IPS DF 6.9 (cell line): ENCODE data around the gene BRD3OS.

ENCODE experiments used
- DNase-seq: peaks from one replicate; pipeline ENCODE4 v3.0.0-alpha.2; 2013; ENCODE audit warnings: low read depth, low spot score
- H3K27ac ChIP-seq: one replicate; pipeline ENCODE4 v1.5.1; 2013; ENCODE audit warnings: low read length, control low read depth
- H3K27me3 ChIP-seq: 2 replicates; pipeline ENCODE4 v1.6.1; 2013; ENCODE audit warnings: mild to moderate bottlenecking, low read length; ENCODE audit not compliant: control insufficient read depth, insufficient read depth
- H3K36me3 ChIP-seq: 2 replicates; pipeline ENCODE4 v1.6.1; 2013; ENCODE audit warnings: low read length; ENCODE audit not compliant: control insufficient read depth, insufficient read depth
- H3K4me1 ChIP-seq: 2 replicates; pipeline ENCODE4 v1.6.1; 2013; ENCODE audit warnings: low read length; ENCODE audit not compliant: control insufficient read depth, insufficient read depth
- H3K4me3 ChIP-seq: 2 replicates; pipeline ENCODE4 v1.5.1; 2013; ENCODE audit warnings: mild to moderate bottlenecking, low read length
- H3K9me3 ChIP-seq: 2 replicates; pipeline ENCODE4 v1.6.1; 2013; ENCODE audit warnings: low read length, inconsistent platforms; ENCODE audit not compliant: control insufficient read depth, insufficient read depth
- WGBS: extraction: QIAGEN DNeasy Blood & Tissue Kit; methylation state at CpG from one replicate; pipeline ENCODE4 v1.1.7; 2013; ENCODE audit warnings: mixed read lengths, missing lambda C conversion rate; ENCODE audit not compliant: insufficient read length, insufficient coverage; 5-methylcytosine and 5-hydroxymethylcytosine counted together

Gene BRD3OS

GRCh38 chr9:134059661-134060395 lies 34.5 kb downstream of the BRD3OS start:
- H3K4me1 ChIP-seq = no peaks in the 10 kb centered on the region; the same call in 1 of the 2 replicates
- H3K36me3 ChIP-seq = no peaks in the 10 kb centered on the region
- H3K27me3 ChIP-seq = no peaks in the 10 kb centered on the region
- no peaks in the 10 kb centered on the region for H3K9me3 ChIP-seq
- no CpG with 5 or more reads among the region's 17 CpGs for WGBS
- no peak for DNase-seq
- H3K27ac ChIP-seq = no peak overlapping the region
- H3K4me3 ChIP-seq = no peak overlapping the region

- peaks cover 1% of the 10 kb centered on the region; the same call in 1 of the 2 replicates for H3K4me1 ChIP-seq
- no CpG with 5 or more reads among the region's 4 CpGs for WGBS
Measured at GRCh38 chr9:134060546-134060945, 35.3 kb downstream of the BRD3OS start.

GRCh38 chr9:134061019-134061687 lies 35.9 kb downstream of the BRD3OS start:
- WGBS = no CpG with 5 or more reads among the region's 4 CpGs
- Histone ChIP-seq H3K4me1 (peaks cover 3% of the 10 kb centered on the region; the same call in 1 of the 2 replicates), H3K27ac (no peak overlapping the region)

More at GRCh38 chr9:134060546-134060945, 35.3 kb downstream of the BRD3OS start:
- Histone ChIP-seq H3K27ac (no peak overlapping the region), H3K27me3 (no peaks in the 10 kb centered on the region), H3K36me3 (no peaks in the 10 kb centered on the region), H3K9me3 (no peaks in the 10 kb centered on the region), H3K4me3 (no peak overlapping the region)
- no peak for DNase-seq

GRCh38 chr9:134061688-134062371 lies 36.5 kb downstream of the BRD3OS start:
- Histone ChIP-seq H3K4me3 (no peak overlapping the region), H3K27me3 (no peaks in the 10 kb centered on the region), H3K9me3 (no peaks in the 10 kb centered on the region), H3K4me1 (peaks cover 3% of the 10 kb centered on the region; the same call in 1 of the 2 replicates), H3K36me3 (no peaks in the 10 kb centered on the region), H3K27ac (no peak overlapping the region)
- no peak for DNase-seq
- WGBS = no CpG with 5 or more reads among the region's 22 CpGs

More at GRCh38 chr9:134061019-134061687, 35.9 kb downstream of the BRD3OS start:
- Histone ChIP-seq H3K9me3 (no peaks in the 10 kb centered on the region), H3K36me3 (no peaks in the 10 kb centered on the region), H3K4me3 (no peak overlapping the region), H3K27me3 (no peaks in the 10 kb centered on the region)
- no peak for DNase-seq

- H3K36me3 ChIP-seq = no peaks in the 10 kb centered on the region
- peaks cover 3% of the 10 kb centered on the region; the same call in 1 of the 2 replicates for H3K4me1 ChIP-seq
- DNase-seq = no peak
- H3K9me3 ChIP-seq = no peaks in the 10 kb centered on the region
- no peaks in the 10 kb centered on the region for H3K27me3 ChIP-seq
- no peak overlapping the region for H3K27ac ChIP-seq
- WGBS = no CpG with 5 or more reads among the region's 22 CpGs
- no peak overlapping the region for H3K4me3 ChIP-seq
Measured at GRCh38 chr9:134062461-134063087, 37.3 kb downstream of the BRD3OS start.

GRCh38 chr9:134063088-134063570 lies 37.8 kb downstream of the BRD3OS start:
- no peaks in the 10 kb centered on the region for H3K9me3 ChIP-seq
- no peak overlapping the region for H3K27ac ChIP-seq
- DNase-seq = no peak
- H3K36me3 ChIP-seq = no peaks in the 10 kb centered on the region
- H3K4me3 ChIP-seq = no peak overlapping the region
- no CpG with 5 or more reads among the region's 15 CpGs for WGBS
- no peaks in the 10 kb centered on the region for H3K27me3 ChIP-seq
- peaks cover 3% of the 10 kb centered on the region; the same call in 1 of the 2 replicates for H3K4me1 ChIP-seq

GRCh38 chr9:134063571-134064450 lies 38.5 kb downstream of the BRD3OS start:
- WGBS = no CpG with 5 or more reads among the region's 29 CpGs
- no peaks in the 10 kb centered on the region for H3K27me3 ChIP-seq
- H3K4me3 ChIP-seq = no peak overlapping the region
- H3K9me3 ChIP-seq = no peaks in the 10 kb centered on the region
- H3K4me1 ChIP-seq = peaks cover 3% of the 10 kb centered on the region; the same call in 1 of the 2 replicates
- no peak overlapping the region for H3K27ac ChIP-seq
- no peak for DNase-seq
- no peaks in the 10 kb centered on the region for H3K36me3 ChIP-seq

GRCh38 chr9:134064711-134065110 lies 39.4 kb downstream of the BRD3OS start:
- Histone ChIP-seq H3K36me3 (no peaks in the 10 kb centered on the region), H3K4me1 (peaks cover 3% of the 10 kb centered on the region; the same call in 1 of the 2 replicates), H3K9me3 (no peaks in the 10 kb centered on the region), H3K4me3 (no peak overlapping the region), H3K27me3 (no peaks in the 10 kb centered on the region), H3K27ac (no peak overlapping the region)
- no peak for DNase-seq
- WGBS = no CpG with 5 or more reads among the region's 7 CpGs

GRCh38 chr9:134065612-134066419 lies 40.5 kb downstream of the BRD3OS start:
- peak overlapping the region; percentile 11; the same call in 1 of the 2 replicates for H3K4me3 ChIP-seq
- H3K27ac ChIP-seq = no peak overlapping the region
- H3K9me3 ChIP-seq = no peaks in the 10 kb centered on the region
- H3K27me3 ChIP-seq = no peaks in the 10 kb centered on the region
- no peak for DNase-seq
- H3K4me1 ChIP-seq = peaks cover 3% of the 10 kb centered on the region; the same call in 1 of the 2 replicates
- H3K36me3 ChIP-seq = no peaks in the 10 kb centered on the region
- WGBS = no CpG with 5 or more reads among the region's 28 CpGs
